ENCODE measurements around the gene LCN1.

Gene LCN1

GRCh38 chr9:135488013-135488330 is 33.3 kb upstream of the LCN1 start:
- DNase-seq, result no peak

GRCh38 chr9:135488527-135488926 is 32.7 kb upstream of the LCN1 start:
- DNase-seq, result no peak

- no peak for DNase-seq
Observed at GRCh38 chr9:135489188-135489906, 31.9 kb upstream of the LCN1 start.

- DNase-seq, result no peak
Observed at GRCh38 chr9:135490166-135490870, 30.9 kb upstream of the LCN1 start.

GRCh38 chr9:135490980-135491464 is 30.2 kb upstream of the LCN1 start:
- DNase-seq, result no peak

- no peak for DNase-seq
Observed at GRCh38 chr9:135491764-135492163, 29.5 kb upstream of the LCN1 start.

GRCh38 chr9:135492886-135493669 is 28.2 kb upstream of the LCN1 start:
- no peak for DNase-seq

- DNase-seq, result no peak
Observed at GRCh38 chr9:135494791-135495559, 26.3 kb upstream of the LCN1 start.

- no peak for DNase-seq
Observed at GRCh38 chr9:135498381-135499126, 22.7 kb upstream of the LCN1 start.

- DNase-seq, result peak; percentile 30 to 98 (median 90)
Observed at GRCh38 chr9:135499326-135500070, 21.7 kb upstream of the LCN1 start.

- peak in 1 of 58 donors; percentile 70 for DNase-seq
Observed at GRCh38 chr9:135500071-135500524, 21.1 kb upstream of the LCN1 start.

GRCh38 chr9:135500525-135501260 is 20.5 kb upstream of the LCN1 start, which contains the start of gene MRPS2:
TSS of gene MRPS2 (plus strand) at chr9:135500682. CDS start at chr9:135500711, 29 bp downstream.
- DNase-seq, result peak in 56 of 58 donors; percentile 28 to 91 (median 75)

GRCh38 chr9:135501261-135502167 is 19.7 kb upstream of the LCN1 start:
- peak in 4 of 58 donors; percentile 12 to 52 (median 34) for DNase-seq

- no peak for DNase-seq
Observed at GRCh38 chr9:135502168-135502872, 18.9 kb upstream of the LCN1 start.

GRCh38 chr9:135502873-135503321 is 18.3 kb upstream of the LCN1 start:
- DNase-seq, result no peak

- DNase-seq, result no peak
Observed at GRCh38 chr9:135503371-135504261, 17.6 kb upstream of the LCN1 start.
